T-helper 2 cell (primary cell): Measurements from ENCODE around the gene PLPPR3.
"Not testable (repeated sequence)": the region's sequence is repeated elsewhere in the genome, so short reads cannot be mapped to it uniquely, and the experiment has no call there.

Experiments
- DNase-seq, 5 experiments: peaks; one replicate each; pipeline versions ENCODE4 v3.0.0 to v3.0.0-alpha.2; 2012 to 2022
- total RNA-seq, 2 donors: gene quantifications; one replicate each; lab custom pipeline; 2026; lab: John Stamatoyannopoulos, UW

The PLPPR3 gene
- total RNA-seq: 0.27 to 0.62 reads per million in 2 donors

GRCh38 chr19:821825-822503 is at the start of gene PLPPR3:
Gene PLPPR3 (minus strand): TSS chr19:821955. CDS start chr19:821559, 396 bp downstream.
- DNase-seq: no peak

GRCh38 chr19:870963-871401 is 49.2 kb upstream of the PLPPR3 start:
- no peak for DNase-seq

- DNase-seq: no peak
These were observed 48.6 kb upstream of the PLPPR3 start for GRCh38 chr19:870314-870713.

GRCh38 chr19:869245-870177 is 47.8 kb upstream of the PLPPR3 start:
- no peak for DNase-seq

- DNase-seq: no peak
These were observed 46.9 kb upstream of the PLPPR3 start for GRCh38 chr19:868458-869244.

- DNase-seq: no peak
These were observed 46.2 kb upstream of the PLPPR3 start for GRCh38 chr19:867855-868457.

GRCh38 chr19:867301-867793 is 45.6 kb upstream of the PLPPR3 start:
- DNase-seq: no peak

- DNase-seq: no peak
These were observed 45.1 kb upstream of the PLPPR3 start for GRCh38 chr19:866769-867300.

GRCh38 chr19:863315-863620 is 41.5 kb upstream of the PLPPR3 start:
- DNase-seq: no peak

- DNase-seq: peak; percentile 64 to 83 (median 68)
These were observed 41.0 kb upstream of the PLPPR3 start for GRCh38 chr19:862581-863314.

- peak; percentile 44 to 75 (median 66) for DNase-seq
These were observed 40.2 kb upstream of the PLPPR3 start for GRCh38 chr19:861756-862580.

GRCh38 chr19:861141-861755 is 39.5 kb upstream of the PLPPR3 start:
- no peak for DNase-seq

- DNase-seq: no peak
These were observed 37.4 kb upstream of the PLPPR3 start, which contains the start of gene CFD for GRCh38 chr19:858868-859843. Gene CFD (plus strand): TSS chr19:859664. CDS start chr19:859690, 26 bp downstream.

GRCh38 chr19:858284-858683 is 36.5 kb upstream of the PLPPR3 start:
- DNase-seq: no peak

- no peak for DNase-seq
These were observed 33.9 kb upstream of the PLPPR3 start for GRCh38 chr19:855566-856120.

- no peak for DNase-seq
These were observed 33.4 kb upstream of the PLPPR3 start for GRCh38 chr19:855142-855541.

GRCh38 chr19:854549-854948 is 32.8 kb upstream of the PLPPR3 start:
- no peak for DNase-seq

GRCh38 chr19:853614-854220 is 32.0 kb upstream of the PLPPR3 start:
- DNase-seq: not testable (repeated sequence)
